HG03039 (cell line): ENCODE data around the gene RAPSN.
"Not testable (repeated sequence)": the region's sequence is repeated elsewhere in the genome, so short reads cannot be mapped to it uniquely, and the experiment has no call there.

Experiments
- ATAC-seq: cut with Tn5 transposase; IDR thresholded peaks from one replicate; pipeline ENCODE4 v1.9.1; 2021; ENCODE audit warnings: mild to moderate bottlenecking, moderate library complexity; ENCODE audit not compliant: unreplicated experiment

Gene RAPSN

DNA sequence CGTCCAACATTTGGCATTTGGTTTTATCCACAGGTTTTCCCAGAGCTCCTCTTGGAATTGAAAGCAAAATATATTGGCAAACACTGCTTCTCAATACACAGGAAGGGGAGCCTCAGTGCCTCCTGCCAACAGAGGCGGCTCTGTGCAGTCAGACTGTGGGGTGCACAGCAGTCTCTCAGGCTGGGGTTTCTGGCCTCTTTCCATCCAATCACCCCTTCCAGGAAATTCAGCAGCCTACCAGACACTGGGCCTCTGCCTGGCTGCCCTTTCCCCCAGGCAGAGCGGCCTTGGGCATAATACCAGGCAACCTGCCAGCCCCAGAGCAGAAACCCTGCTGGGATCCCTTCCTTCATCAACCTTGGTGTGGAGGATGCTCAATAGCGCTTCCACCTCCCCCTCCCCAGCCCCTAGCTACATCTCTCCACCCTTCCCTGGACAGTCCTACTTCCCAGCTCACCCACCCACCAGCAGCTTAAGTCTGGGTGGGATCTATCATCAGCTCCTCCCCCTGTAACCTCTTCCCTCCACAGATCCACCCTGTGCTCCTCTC, 17.8 kb upstream of the RAPSN start:
- no peak for ATAC-seq

GRCh38 chr11:47466201-47466600, 17.3 kb upstream of the RAPSN start:
- ATAC-seq = no peak

DNA sequence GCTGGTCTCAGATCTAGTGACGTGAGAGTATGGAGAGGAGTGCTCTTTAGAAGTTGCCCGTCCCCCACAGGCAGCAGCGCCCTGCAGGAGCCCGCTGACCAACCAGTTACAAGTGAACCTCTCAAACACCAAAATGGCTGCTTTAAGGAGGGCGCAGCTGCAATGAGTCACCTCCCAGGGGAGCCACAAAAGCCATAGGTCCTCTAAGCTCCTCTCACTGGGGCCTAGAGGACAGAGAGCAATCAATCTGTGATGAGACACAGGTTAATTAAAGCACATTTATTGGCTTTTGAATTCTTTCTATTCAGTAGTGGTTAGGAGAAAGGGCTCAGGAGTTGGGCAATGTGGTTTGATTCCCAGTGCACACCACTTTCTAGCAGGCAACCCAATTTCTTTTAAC, 15.5 kb upstream of the RAPSN start:
- no peak for ATAC-seq

DNA sequence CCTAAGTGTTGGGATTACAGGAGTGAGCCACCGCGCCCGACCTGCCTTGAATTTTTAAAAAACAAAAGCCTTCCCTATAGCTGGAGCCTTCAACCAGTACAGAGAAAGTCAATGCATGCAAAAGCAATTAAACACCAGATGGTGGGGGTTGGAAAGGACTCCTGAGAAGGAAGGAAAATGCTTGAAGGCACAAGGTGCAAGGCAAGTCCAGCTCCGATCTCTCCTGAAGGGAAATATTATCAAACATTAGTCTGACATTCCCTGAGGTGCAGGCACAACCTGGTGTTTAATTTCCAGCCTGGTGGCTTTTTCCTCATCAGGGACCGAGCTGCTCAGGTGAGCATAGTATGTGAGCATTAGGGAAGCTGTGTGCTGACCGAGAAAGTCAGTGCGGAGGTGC, 12.9 kb upstream of the RAPSN start:
- no peak for ATAC-seq

DNA sequence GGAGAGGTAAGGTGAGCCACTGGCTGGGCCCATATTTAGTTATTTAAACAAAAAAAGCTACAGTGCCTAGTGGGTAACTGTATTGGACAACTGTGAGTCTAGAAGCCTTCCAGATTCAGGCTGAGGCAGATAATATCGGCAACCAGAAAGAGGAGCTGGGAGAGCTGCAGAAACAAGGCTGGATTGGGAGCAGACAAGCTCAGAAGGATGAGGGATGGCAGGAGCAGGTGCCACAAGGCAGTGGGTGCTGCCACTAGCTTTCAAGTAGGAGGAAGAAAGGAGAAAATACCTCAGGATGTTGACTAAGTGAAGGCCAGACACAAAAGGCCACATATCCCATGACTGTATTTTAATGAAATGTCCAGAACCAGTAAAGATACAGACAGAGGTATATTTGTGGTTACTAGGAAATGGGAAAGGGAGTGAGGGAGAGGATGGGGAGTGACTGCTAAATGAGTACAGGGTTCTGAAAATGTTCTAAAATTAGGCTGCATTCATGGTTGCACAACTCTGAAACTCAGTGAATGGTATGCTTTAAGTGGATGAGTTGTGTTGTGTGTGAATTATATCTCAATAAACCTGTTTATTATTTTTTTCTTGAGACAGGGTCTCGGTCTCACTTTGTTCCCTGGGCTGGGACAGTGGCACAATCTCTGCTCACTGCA, 11.8 kb upstream of the RAPSN start:
- ATAC-seq = no peak

- not testable (repeated sequence) for ATAC-seq
Observed at GRCh38 chr11:47454258-47454671, 5.3 kb upstream of the RAPSN start.

DNA sequence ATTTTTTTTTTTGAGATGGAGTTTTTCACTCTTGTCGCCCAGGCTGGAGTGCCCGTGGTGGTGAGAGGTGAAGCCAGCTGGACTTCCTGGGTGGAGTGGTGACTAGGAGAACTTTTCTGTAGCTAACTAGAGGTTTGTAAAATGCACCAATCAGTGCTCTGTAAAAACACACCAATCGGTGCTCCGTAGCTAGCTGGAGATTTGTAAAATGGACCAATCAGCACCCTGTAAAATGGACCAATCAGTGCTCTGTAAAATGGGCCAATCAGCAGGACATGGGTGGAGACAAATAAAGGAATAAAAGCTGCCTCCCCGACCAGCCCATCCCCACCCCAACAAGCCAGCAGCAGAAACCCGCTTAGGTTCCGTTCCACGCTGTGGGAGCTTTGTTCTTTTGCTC, 4.4 kb upstream of the RAPSN start:
- ATAC-seq = no peak

GRCh38 chr11:47451990-47452389, 3.1 kb upstream of the RAPSN start:
- ATAC-seq = no peak

DNA sequence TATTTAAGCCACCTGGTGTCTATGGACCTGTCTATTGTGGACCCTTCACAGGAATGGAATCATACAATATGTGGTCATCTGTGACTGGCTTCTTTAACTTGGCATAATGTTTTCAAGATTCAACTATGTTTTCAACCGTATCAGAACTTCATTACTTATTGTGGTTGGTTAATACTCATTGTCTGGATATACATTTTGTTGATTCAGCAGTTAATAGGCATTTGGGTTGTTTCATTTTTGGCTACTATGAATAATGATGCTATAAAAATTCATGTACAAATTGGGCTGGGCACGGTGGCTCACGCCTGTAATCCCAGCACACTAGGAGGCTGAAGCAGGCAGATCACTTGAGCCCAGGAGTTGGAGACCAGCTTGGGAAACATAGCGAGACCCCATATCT, 2.5 kb upstream of the RAPSN start:
- no peak for ATAC-seq

DNA sequence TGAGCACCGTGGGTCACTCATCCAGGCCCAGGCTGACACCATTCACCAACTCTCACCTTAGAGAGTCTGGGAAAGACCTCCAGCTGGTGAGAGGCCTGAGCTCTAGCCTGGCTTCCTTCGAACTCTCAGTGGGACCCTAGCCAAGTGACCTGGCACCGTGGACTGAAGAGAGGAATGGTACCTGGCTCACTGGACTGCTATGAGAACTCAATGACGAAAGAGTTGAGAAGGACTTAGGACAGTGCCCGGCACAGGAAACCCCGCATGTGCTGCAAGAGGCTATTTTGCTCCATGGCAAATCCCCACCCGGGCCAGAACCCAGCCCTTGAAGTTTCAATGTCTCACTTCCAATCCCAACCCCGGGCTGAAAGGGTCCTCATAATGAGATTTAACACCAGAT, 605 bp upstream of the RAPSN start:
- ATAC-seq = no peak

- no peak for ATAC-seq
Observed at GRCh38 chr11:47447906-47448305, 1.0 kb downstream of the RAPSN start.

DNA sequence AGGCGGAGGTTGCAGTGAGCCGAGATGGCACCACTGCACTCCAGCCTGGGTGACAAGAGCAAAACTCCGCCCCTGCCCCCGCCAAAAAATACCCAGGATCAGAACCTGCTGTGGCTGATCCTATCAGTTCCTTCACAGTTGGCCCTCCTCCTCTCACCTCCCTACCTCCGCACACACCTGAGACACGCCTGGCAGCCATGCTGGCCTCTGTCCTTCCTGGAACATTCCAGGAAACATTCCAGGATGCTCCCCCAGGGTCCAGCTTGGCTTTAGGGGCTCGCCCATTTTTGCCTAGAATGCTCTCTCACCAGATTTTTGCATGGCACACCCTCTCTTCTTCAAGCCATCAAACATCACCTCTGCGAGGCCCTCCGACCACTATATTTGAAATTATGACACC, 2.1 kb downstream of the RAPSN start:
- no peak for ATAC-seq

- no peak for ATAC-seq
Observed at GRCh38 chr11:47445840-47446239, 3.1 kb downstream of the RAPSN start.

DNA sequence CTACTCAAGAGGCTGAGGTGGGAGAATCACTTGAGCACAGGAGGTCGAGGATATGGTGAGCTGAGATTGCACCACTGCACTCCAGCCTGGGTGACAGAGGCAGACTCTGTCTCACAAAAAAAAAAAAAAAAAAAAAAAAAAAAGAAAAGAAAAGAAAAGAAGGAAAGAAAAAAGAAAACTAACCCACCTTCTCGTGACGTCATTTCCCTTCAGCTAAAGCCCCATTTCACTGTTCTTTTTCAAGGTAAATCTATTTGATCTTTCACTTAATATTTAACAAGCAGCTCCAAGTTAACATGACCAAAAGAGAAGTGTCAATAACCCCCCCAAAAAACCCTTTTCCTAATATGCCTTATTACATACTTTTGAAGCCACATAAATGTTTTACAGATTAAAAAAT, 5.1 kb downstream of the RAPSN start:
- ATAC-seq = no peak

DNA sequence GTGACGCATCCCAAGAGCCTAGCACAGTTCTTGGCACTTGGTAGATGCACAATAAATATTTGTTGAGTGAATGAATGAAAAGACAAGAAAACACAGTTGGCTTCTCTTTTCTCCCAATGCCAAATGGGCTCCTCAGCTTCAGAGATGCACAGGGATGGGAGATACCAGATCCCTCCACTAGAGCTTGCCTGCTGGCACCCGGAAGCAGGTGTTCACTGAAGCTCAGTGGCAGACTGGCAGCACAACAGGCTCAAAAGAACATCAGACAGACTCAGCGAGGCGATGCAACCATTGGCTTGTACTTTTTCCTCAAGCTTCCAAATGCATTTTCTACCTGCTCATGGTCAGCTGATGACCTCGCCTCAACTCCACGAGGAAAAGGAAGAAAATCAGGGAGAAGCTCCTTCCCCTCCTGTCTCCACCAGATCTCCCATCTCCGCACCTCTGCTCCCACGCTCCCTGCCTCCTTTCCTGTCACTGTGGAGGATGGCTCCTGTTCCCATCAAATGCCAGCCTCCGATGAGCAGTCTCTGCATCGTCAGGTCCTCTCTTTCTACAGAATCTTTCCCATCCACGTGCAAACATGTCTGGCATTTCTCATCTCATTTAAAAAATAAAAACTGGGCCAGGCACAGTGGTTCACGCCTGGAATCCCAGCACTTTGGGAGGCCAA, 5.8 kb downstream of the RAPSN start:
- no peak for ATAC-seq

- no peak for ATAC-seq
Observed at GRCh38 chr11:47442514-47442913, 6.4 kb downstream of the RAPSN start.

DNA sequence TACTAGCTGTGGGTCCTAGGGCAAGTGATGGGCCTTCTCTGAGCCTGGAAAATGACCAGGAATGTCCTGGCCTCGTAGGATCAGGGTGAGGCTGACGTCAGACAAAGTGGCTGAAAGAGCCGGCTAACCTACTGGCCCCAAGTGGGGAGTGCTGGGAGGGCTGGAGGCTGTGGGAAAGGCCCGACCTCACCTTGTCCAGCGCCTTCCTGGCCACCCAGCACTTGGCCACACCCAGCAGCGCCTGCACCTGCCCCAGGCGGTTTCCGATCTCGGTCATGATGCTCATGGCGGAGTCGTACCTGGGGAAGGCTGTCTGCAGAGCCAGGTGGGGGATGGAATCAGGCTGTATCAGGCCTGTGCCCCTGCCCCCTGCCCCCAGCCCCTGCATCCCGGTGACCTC, 7.5 kb downstream of the RAPSN start:
- ATAC-seq = no peak

- no peak for ATAC-seq
Observed at GRCh38 chr11:47440054-47440476, 8.9 kb downstream of the RAPSN start.

DNA sequence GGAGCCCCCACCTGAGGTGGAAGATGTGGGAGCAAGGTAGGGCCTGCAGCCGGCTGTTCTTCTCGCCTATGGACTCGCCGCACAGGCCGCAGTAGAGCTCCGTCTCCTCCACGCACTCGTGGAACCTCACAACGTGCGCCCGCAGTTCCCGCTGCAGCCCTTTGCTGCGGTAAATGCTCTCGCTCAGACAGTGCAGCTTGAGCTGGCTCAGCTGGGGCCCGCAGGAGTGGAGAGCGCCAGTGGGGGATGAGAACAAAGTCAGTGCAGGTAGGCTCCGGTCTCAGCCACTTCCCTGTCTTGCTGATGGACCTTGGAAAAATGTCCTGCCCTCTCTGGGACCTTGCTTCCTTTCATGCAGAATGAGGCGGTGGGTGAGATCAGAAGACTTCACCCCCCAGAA, 10.2 kb downstream of the RAPSN start:
- no peak for ATAC-seq

- ATAC-seq = no peak
Observed at GRCh38 chr11:47437746-47438418, 11.1 kb downstream of the RAPSN start.

GRCh38 chr11:47437218-47437745, 11.7 kb downstream of the RAPSN start:
- no peak for ATAC-seq

- no peak for ATAC-seq
Observed at GRCh38 chr11:47436726-47437125, 12.2 kb downstream of the RAPSN start.
